Kidney (tissue), 14 donors: ENCODE results near the gene GNGT1. TPM values are rescaled to one million over a fixed set of nuclear protein-coding genes. Genes with fewer than 3 reads are reported as not detected.

ENCODE experiments used
- DNase-seq, 5 donors: peaks; one replicate each; pipeline ENCODE4 v3.0.0-alpha.2; 2013 to 2020
- FAIRE-seq: peaks from 2 replicates; lab custom pipeline; 2012; peaks lifted over from hg19 to GRCh38; lab: Jason Lieb, UNC
- H3K27ac ChIP-seq, 2 donors: one replicate each; pipeline ENCODE4 v1.7.0; 2013; ENCODE audit warnings: low read depth in 2 of 2, low read length in 2 of 2, inconsistent platforms in 1 of 2
- H3K27me3 ChIP-seq: one replicate; pipeline ENCODE4 v1.7.1; 2013; ENCODE audit warnings: low read length, inconsistent platforms; ENCODE audit not compliant: control insufficient read depth, insufficient read depth
- H3K36me3 ChIP-seq, 3 donors: one replicate each; pipeline versions ENCODE4 v1.7.0 to v1.7.1; 2013; ENCODE audit warnings: low read length in 3 of 3, control low read depth in 1 of 3, inconsistent platforms in 1 of 3; ENCODE audit not compliant: insufficient read depth in 3 of 3, control insufficient read depth in 2 of 3
- H3K4me1 ChIP-seq, 3 donors: one replicate each; pipeline versions ENCODE4 v1.7.0 to v1.7.1; 2013; ENCODE audit warnings: low read length in 3 of 3, inconsistent platforms in 1 of 3, low read depth in 1 of 3; ENCODE audit not compliant: control insufficient read depth in 2 of 3, insufficient read depth in 2 of 3
- H3K4me3 ChIP-seq, 3 donors: one replicate each; pipeline versions ENCODE4 v1.7.0 to v1.8.1; 2013; ENCODE audit warnings: low read length in 3 of 3, control low read depth in 1 of 3, inconsistent platforms in 1 of 3
- H3K9ac ChIP-seq, 3 donors: one replicate each; pipeline versions ENCODE4 v1.7.0 to v1.7.1; 2013; ENCODE audit warnings: low read length in 3 of 3, control low read depth in 1 of 3, inconsistent platforms in 1 of 3
- H3K9me3 ChIP-seq, 3 donors: one replicate each; pipeline versions ENCODE4 v1.7.0 to v1.7.1; 2013; ENCODE audit warnings: low read length in 3 of 3, control low read depth in 1 of 3, inconsistent platforms in 1 of 3; ENCODE audit not compliant: control insufficient read depth in 2 of 3, insufficient read depth in 1 of 3
- intact Hi-C: fragments of 100-400 bp; cut with DNase I; formaldehyde crosslinking; loops from one replicate; pipeline ENCODE4 v1.11.1; 2022
- polyA plus RNA-seq: library from polyadenylated mRNA; stranded (reverse); fragments of 350-450 nt; fragmentation: Illumina TruSeq; extraction: RNeasy Lipid Tissue Mini Kit (QIAGEN cat#74804); gene quantifications from one replicate; pipeline ENCODE4 v1.2.3, GENCODE V29; 2014; ENCODE audit warnings: low read depth, low replicate concordance; ENCODE audit not compliant: insufficient read depth
- total RNA-seq: library from RNA; stranded (reverse); fragmentation: NEBNext Ultra II Directional; extraction: Animal tissue kit (Norgen Biotek cat#: 25700); gene quantifications from one replicate; pipeline ENCODE4 v1.2.1, GENCODE V29; 2021
- TF ChIP-seq, protein P1 (sequence below): IDR thresholded peaks from 3 replicates; pipeline ENCODE4 v1.5.1; 2012; ENCODE audit warnings: mild to moderate bottlenecking, moderate library complexity, borderline replicate concordance; ENCODE audit not compliant: insufficient read depth; ENCODE audit errors: extremely low read depth
- donor health status: control.
- donor health status: control.
- donor health status: control.
- donor health status: control.
- donor health status: control.
- donor health status: DM: yes; HTN: yes; CAD: no.
- donor health status: Normal renal cell carcinoma (clear cell type).

GNGT1 gene
- total and polyA plus RNA-seq, 2 donors from 2014 or later: 0.35 TPM; not detected in 1

- FAIRE-seq (no peak), DNase-seq (no peak)
- Histone ChIP-seq H3K9me3 (peaks cover 0 to 3% (median 0%) of the 10 kb centered on the region in 3 donors), H3K4me1 (no peaks in the 10 kb centered on the region), H3K27me3 (no peaks in the 10 kb centered on the region), H3K36me3 (no peaks in the 10 kb centered on the region), H3K9ac (no peak overlapping the region), H3K4me3 (no peak overlapping the region), H3K27ac (no peak overlapping the region)
- intact Hi-C loops: no loop called here
- TF ChIP-seq, protein P1, sequence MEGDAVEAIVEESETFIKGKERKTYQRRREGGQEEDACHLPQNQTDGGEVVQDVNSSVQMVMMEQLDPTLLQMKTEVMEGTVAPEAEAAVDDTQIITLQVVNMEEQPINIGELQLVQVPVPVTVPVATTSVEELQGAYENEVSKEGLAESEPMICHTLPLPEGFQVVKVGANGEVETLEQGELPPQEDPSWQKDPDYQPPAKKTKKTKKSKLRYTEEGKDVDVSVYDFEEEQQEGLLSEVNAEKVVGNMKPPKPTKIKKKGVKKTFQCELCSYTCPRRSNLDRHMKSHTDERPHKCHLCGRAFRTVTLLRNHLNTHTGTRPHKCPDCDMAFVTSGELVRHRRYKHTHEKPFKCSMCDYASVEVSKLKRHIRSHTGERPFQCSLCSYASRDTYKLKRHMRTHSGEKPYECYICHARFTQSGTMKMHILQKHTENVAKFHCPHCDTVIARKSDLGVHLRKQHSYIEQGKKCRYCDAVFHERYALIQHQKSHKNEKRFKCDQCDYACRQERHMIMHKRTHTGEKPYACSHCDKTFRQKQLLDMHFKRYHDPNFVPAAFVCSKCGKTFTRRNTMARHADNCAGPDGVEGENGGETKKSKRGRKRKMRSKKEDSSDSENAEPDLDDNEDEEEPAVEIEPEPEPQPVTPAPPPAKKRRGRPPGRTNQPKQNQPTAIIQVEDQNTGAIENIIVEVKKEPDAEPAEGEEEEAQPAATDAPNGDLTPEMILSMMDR: no peak
These were observed 32.3 kb upstream of the GNGT1 start for GRCh38 chr7:93873998-93874574.

DNA sequence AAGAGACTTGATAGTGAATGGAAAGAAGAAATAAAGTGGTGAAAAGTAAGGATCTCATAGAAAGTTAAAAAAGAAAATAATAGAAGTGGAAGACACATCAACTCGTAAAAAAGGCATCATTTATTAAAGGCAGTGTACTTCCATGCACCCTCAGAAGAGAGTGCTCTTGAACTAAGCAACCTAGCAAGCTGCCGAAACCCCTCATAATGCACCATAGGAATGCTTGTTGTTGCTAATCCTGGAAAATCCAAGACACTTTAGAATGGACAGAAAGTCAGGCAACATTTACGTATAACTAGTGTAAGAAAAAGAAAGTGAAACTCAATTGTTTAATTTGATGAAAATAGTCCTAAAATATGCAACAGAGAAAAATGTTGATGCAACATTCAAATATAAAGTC, 28.6 kb upstream of the GNGT1 start:
- no peak for DNase-seq
- TF ChIP-seq, protein P1: no peak
- FAIRE-seq: no peak

GRCh38 chr7:93879356-93879755, 27.0 kb upstream of the GNGT1 start:
- Histone ChIP-seq H3K27ac (no peak overlapping the region), H3K4me3 (no peak overlapping the region), H3K4me1 (no peaks in the 10 kb centered on the region), H3K36me3 (no peaks in the 10 kb centered on the region), H3K9me3 (peaks cover 0 to 7% (median 2%) of the 10 kb centered on the region in 3 donors), H3K27me3 (no peaks in the 10 kb centered on the region), H3K9ac (no peak overlapping the region)
- intact Hi-C loops: no loop called here
- DNase-seq (no peak), FAIRE-seq (no peak)
- TF ChIP-seq, protein P1: no peak

More for the DNA sequence above, 28.6 kb upstream of the GNGT1 start:
- H3K9me3 ChIP-seq: peaks cover 0 to 7% (median 2%) of the 10 kb centered on the region in 3 donors
- no peaks in the 10 kb centered on the region for H3K4me1 ChIP-seq
- H3K9ac ChIP-seq: no peak overlapping the region
- intact Hi-C loops: no loop called here
- H3K4me3 ChIP-seq: no peak overlapping the region
- H3K27ac ChIP-seq: no peak overlapping the region
- no peaks in the 10 kb centered on the region for H3K36me3 ChIP-seq
- no peaks in the 10 kb centered on the region for H3K27me3 ChIP-seq

- Histone ChIP-seq H3K27me3 (no peaks in the 10 kb centered on the region), H3K4me1 (no peaks in the 10 kb centered on the region), H3K36me3 (no peaks in the 10 kb centered on the region), H3K4me3 (no peak overlapping the region), H3K27ac (no peak overlapping the region), H3K9me3 (peaks cover 0 to 7% (median 2%) of the 10 kb centered on the region in 3 donors), H3K9ac (no peak overlapping the region)
- no peak for DNase-seq
- TF ChIP-seq, protein P1: no peak
- no peak for FAIRE-seq
- intact Hi-C loops: no loop called here
These were observed 23.9 kb upstream of the GNGT1 start for GRCh38 chr7:93882468-93882867.
